HepG2 (cell line): ENCODE measurements around the gene KLHL36. TPM values are rescaled to one million over a fixed set of nuclear protein-coding genes. Genes with fewer than 3 reads are reported as not detected.

ENCODE experiments used
- CBX2 ChIP-seq, 2 experiments: fragments of 200-600 bp in 1 of 2; sonication (generic); formaldehyde crosslinking in 1 of 2; IDR thresholded peaks; 2 replicates each; pipeline versions ENCODE4 v1.7.0 to v1.8.1; 2018 to 2022; ENCODE audit warnings: low read depth in 2 of 2, low read length in 1 of 2, mild to moderate bottlenecking in 1 of 2, missing genetic modification reagents in 1 of 2
- HOXA5 ChIP-seq: sonication (generic); formaldehyde crosslinking; IDR thresholded peaks from 2 replicates; pipeline ENCODE4 v1.4.0; 2020; ENCODE audit warnings: missing genetic modification reagents
- IKZF1 ChIP-seq: fragments of 450-650 bp; IDR thresholded peaks from 2 replicates; pipeline ENCODE4 v1.7.1; 2016
- MXD3 ChIP-seq: IDR thresholded peaks from 2 replicates; pipeline ENCODE4 v1.6.1; 2016; ENCODE audit warnings: mild to moderate bottlenecking, missing biosample characterization, missing genetic modification reagents
- MZF1 ChIP-seq: sonication (generic); formaldehyde crosslinking; IDR thresholded peaks from 2 replicates; pipeline ENCODE4 v1.8.1; 2023; ENCODE audit warnings: mild to moderate bottlenecking, missing genetic modification reagents, borderline replicate concordance
- PRDM15 ChIP-seq: sonication (generic); formaldehyde crosslinking; IDR thresholded peaks from 2 replicates; pipeline ENCODE4 v1.4.0; 2020; ENCODE audit warnings: missing genetic modification reagents
- RFX3 ChIP-seq: IDR thresholded peaks from 2 replicates; pipeline ENCODE4 v1.6.1; 2016; ENCODE audit warnings: missing biosample characterization, missing genetic modification reagents
- TCF12 ChIP-seq, 2 experiments: fragments of 450-650 bp in 1 of 2; sonication (generic) in 1 of 2; formaldehyde crosslinking in 1 of 2; IDR thresholded peaks; 2 replicates each; pipeline versions ENCODE4 v1.6.1 to v1.8.0; 2017 to 2022; ENCODE audit warnings: antibody characterized with exemption in 1 of 2, mild to moderate bottlenecking in 1 of 2, missing genetic modification reagents in 1 of 2, moderate library complexity in 1 of 2
- THAP11 ChIP-seq: IDR thresholded peaks from 2 replicates; pipeline ENCODE4 v1.6.1; 2016; ENCODE audit warnings: missing biosample characterization, missing genetic modification reagents
- ZFP91 ChIP-seq: sonication (generic); formaldehyde crosslinking; IDR thresholded peaks from 2 replicates; pipeline ENCODE4 v1.9.0; 2022; ENCODE audit warnings: missing genetic modification reagents, mild to moderate bottlenecking, borderline replicate concordance
- ZFX ChIP-seq: sonication (generic); formaldehyde crosslinking; IDR thresholded peaks from 2 replicates; pipeline ENCODE4 v1.4.0; 2020; ENCODE audit warnings: mild to moderate bottlenecking, low read depth, missing genetic modification reagents, moderate library complexity
- ZNF20 ChIP-seq: sonication (generic); formaldehyde crosslinking; IDR thresholded peaks from 2 replicates; pipeline ENCODE4 v1.4.0; 2020; ENCODE audit warnings: mild to moderate bottlenecking, moderate library complexity, missing genetic modification reagents
- ZNF567 ChIP-seq: sonication (generic); formaldehyde crosslinking; IDR thresholded peaks from 2 replicates; pipeline ENCODE4 v1.8.1; 2023; ENCODE audit warnings: mild to moderate bottlenecking, missing genetic modification reagents, borderline replicate concordance
- ZNF609 ChIP-seq: sonication (generic); formaldehyde crosslinking; IDR thresholded peaks from 2 replicates; pipeline ENCODE4 v1.4.0; 2020; ENCODE audit warnings: mild to moderate bottlenecking, missing genetic modification reagents, borderline replicate concordance
- ZNF891 ChIP-seq: sonication (generic); formaldehyde crosslinking; IDR thresholded peaks from 2 replicates; pipeline ENCODE4 v1.5.0; 2020; ENCODE audit warnings: mild to moderate bottlenecking, missing genetic modification reagents
- polyA plus RNA-seq, 8 experiments: library from polyadenylated mRNA; depleted of rRNA in 3 of 8; stranded (reverse) in 7 of 8; unstranded in 1 of 8; fragments of >200 nt; fragmentation: Illumina TruSeq in 4 of 8; extraction: Trizol in 4 of 8; gene quantifications; 2 replicates each; pipeline versions ENCODE4 v1.2.1 to v1.2.3, GENCODE V29; 2011 to 2016; ENCODE audit warnings: low read depth in 4 of 8, missing spikeins in 1 of 8, mixed read lengths in 1 of 8; ENCODE audit not compliant: insufficient read depth in 1 of 8
- total RNA-seq, 5 experiments: library from RNA; depleted of rRNA; stranded (reverse); fragments of >200 nt; fragmentation: Illumina TruSeq; extraction: Trizol; gene quantifications; 2 replicates each; pipeline ENCODE4 v1.2.3, GENCODE V29; 2016; ENCODE audit warnings: low read depth in 1 of 5

KLHL36 gene
- total and polyA plus RNA-seq, 2 of the 13 experiments (the other 11 are each of a cell fraction or from before 2014, with no cell fraction given): 24.3 to 26.0 TPM

DNA sequence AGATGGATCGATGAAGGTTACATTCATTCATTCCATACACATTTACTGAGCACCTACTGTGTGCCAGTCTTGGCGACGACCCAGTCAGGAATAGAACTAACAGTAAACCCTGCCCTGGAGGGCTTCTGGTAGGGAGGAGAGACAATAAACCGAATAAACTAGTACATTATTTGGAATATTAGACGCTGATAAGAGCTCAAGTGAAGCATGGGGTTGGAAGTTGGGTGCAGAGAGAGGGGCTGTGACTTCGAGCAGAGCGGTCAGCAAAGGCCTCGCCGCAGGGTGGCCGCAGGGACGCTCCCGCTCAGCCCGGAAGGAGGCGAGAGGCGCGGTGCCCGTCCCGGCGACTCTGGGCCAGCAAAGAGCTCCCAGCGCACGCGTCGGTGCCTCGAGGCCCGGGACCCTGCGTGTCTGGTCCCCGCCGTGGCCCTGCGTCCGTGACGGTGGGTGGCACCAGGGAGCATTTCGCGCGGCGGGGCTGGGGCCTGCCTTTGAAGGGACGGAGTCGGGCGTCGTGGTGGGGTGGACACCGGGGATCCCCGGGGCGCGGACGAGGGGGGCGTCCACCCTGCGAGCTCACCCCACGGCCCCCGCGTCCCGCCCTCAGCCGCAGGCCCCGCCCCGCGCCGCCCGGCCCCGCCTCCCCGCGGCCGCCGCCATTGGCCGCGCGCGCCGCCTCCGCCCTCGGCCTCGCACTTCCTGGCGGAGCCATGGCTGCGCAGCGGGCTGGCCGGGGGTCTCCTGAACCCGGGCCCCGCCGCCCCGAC is at the start of gene KLHL36 (continued):
- TF ChIP-seq IKZF1 (no peak), ZNF567 (CRISPR knock-in tag) (no peak), THAP11 (CRISPR knock-in tag) (no peak), ZNF20 (CRISPR knock-in tag) (0 out of 2 replicates have a peak, but pooled peaks have one; percentile 27), ZFP91 (CRISPR knock-in tag) (peak; percentile 51; the same call in 1 of the 2 replicates), ZNF609 (peak; percentile 76; the same call in 1 of the 2 replicates), TCF12 (IDR thresholded peaks at IDR 0.05) (no peak), TCF12 (CRISPR knock-in tag; IDR thresholded peaks at IDR 0.05) (no peak), ZFX (peak; percentile 90), ZNF891 (CRISPR knock-in tag) (peak; percentile 87), PRDM15 (0 out of 2 replicates have a peak, but pooled peaks have one; percentile 34), HOXA5 (CRISPR knock-in tag) (0 out of 2 replicates have a peak, but pooled peaks have one; percentile 29), RFX3 (CRISPR knock-in tag) (no peak), MXD3 (CRISPR knock-in tag) (peak; percentile 87), MZF1 (CRISPR knock-in tag) (no peak), CBX2 (IDR thresholded peaks at IDR 0.05; ENCODE audit: low read depth, low read length) (no peak), CBX2 (CRISPR knock-in tag; IDR thresholded peaks at IDR 0.05; ENCODE audit: low read depth) (0 out of 2 replicates have a peak, but pooled peaks have one; percentile 75)
